HG03159 (cell line): ENCODE results near the gene GPR18.
"Not testable (repeated sequence)": the region's sequence is repeated elsewhere in the genome, so short reads cannot be mapped to it uniquely, and the experiment has no call there.

ENCODE experiments used
- ATAC-seq: cut with Tn5 transposase; IDR thresholded peaks from one replicate; pipeline ENCODE4 v1.9.1; 2021; ENCODE audit warnings: mild to moderate bottlenecking, moderate library complexity; ENCODE audit not compliant: unreplicated experiment

Gene GPR18

GRCh38 chr13:99211421-99212035 is 46.7 kb downstream of the GPR18 start:
- no peak for ATAC-seq

GRCh38 chr13:99210627-99211026 is 47.6 kb downstream of the GPR18 start:
- ATAC-seq: not testable (repeated sequence)

- ATAC-seq: no peak
Observed at GRCh38 chr13:99208845-99209527, 49.2 kb downstream of the GPR18 start.

- ATAC-seq: no peak
Observed at GRCh38 chr13:99208185-99208584, 50.0 kb downstream of the GPR18 start.

- ATAC-seq: no peak
Observed at GRCh38 chr13:99207511-99207910, 50.7 kb downstream of the GPR18 start.

- no peak for ATAC-seq
Observed at GRCh38 chr13:99206873-99207272, 51.3 kb downstream of the GPR18 start.

GRCh38 chr13:99206226-99206625 is 52.0 kb downstream of the GPR18 start:
- no peak for ATAC-seq

- ATAC-seq: no peak
Observed at GRCh38 chr13:99205621-99206220, 52.5 kb downstream of the GPR18 start.
